ENCODE data around the gene GLP1R. TPM values are rescaled to one million over a fixed set of nuclear protein-coding genes. Genes with fewer than 3 reads are reported as not detected.

Gene GLP1R
- total RNA-seq, 1 experiment from 2014 or later: 0.85 TPM

DNA sequence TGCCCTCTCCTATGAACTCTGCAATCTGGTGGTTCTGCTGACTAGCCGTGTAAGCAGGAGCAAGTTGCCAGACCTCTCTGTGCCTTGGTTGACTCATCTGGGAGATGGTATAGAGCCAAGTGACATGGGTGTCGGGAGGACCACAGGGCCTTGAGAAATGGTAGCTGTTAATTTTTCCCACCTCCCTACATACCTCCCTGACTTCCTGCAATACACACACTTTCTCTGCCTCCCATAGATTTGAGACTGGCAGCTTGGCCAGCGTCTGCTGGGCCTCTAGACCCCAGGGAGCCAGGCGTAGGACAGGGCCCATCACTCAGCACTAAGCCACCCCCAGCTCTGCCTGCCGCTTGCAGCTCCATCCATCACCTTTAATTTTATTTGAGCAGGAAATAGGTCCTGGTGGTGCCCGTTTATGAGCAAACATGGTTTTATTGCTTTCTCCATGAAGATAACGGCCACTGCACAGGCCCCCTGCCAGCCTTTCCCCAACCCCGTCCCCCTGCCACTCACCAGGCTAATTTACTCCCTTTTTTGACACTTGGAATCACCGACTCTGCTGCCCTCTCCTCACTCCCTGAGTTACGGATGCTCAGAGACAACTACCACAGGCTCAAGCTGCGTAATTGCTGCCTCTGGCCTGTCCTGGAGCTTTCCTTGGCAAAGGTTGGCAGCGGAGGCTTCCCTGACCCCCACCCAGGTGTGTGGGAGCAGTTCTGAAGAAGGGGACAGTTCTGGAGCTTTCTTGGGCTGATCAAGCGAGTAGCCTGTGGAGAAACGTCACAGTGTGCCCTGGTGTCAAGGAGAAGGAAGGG, 11.1 kb downstream of the GLP1R start:
- TF ChIP-seq, protein P1, sequence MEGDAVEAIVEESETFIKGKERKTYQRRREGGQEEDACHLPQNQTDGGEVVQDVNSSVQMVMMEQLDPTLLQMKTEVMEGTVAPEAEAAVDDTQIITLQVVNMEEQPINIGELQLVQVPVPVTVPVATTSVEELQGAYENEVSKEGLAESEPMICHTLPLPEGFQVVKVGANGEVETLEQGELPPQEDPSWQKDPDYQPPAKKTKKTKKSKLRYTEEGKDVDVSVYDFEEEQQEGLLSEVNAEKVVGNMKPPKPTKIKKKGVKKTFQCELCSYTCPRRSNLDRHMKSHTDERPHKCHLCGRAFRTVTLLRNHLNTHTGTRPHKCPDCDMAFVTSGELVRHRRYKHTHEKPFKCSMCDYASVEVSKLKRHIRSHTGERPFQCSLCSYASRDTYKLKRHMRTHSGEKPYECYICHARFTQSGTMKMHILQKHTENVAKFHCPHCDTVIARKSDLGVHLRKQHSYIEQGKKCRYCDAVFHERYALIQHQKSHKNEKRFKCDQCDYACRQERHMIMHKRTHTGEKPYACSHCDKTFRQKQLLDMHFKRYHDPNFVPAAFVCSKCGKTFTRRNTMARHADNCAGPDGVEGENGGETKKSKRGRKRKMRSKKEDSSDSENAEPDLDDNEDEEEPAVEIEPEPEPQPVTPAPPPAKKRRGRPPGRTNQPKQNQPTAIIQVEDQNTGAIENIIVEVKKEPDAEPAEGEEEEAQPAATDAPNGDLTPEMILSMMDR (conservative IDR thresholded peaks at IDR 0.05): no peak
- peaks cover 0 to 7% (median 3%) of the 10 kb centered on the region in 3 experiments; a peak in 4 of 7 replicates for H3K36me3 Mint-ChIP-seq (ENCODE audit: insufficient read depth in 1 of 3, low read depth in 3 of 3)
- no CpG with 5 or more reads among the region's 14 CpGs for WGBS (ENCODE audit: extremely low coverage, insufficient read length, low lambda C conversion rate)

More for the DNA sequence above, 11.1 kb downstream of the GLP1R start:
- H3K18ac ChIP-seq (ENCODE audit: insufficient read length, low read depth, low read length): no peak overlapping the region
- no peaks in the 10 kb centered on the region for H3K4me1 ChIP-seq (ENCODE audit: insufficient read depth, low read length)
- H3K9ac ChIP-seq (ENCODE audit: extremely low read depth, insufficient read length, low read length): no peak overlapping the region
- H2BK120ac ChIP-seq (ENCODE audit: low read depth, low read length, poor library complexity, severe bottlenecking): no peak overlapping the region
- no peak overlapping the region for H3T11ph ChIP-seq (ENCODE audit: low read length)
- H2BK12ac ChIP-seq (ENCODE audit: insufficient read length, low read depth, low read length): no peak overlapping the region
- H3K4ac ChIP-seq (ENCODE audit: low read depth, low read length): no peak overlapping the region
- no peak overlapping the region for H2AFZ ChIP-seq (ENCODE audit: low read length)
- H3K23ac ChIP-seq (ENCODE audit: insufficient read length, low read depth, low read length): no peak overlapping the region
- peaks cover 3 to 6% of the 10 kb centered on the region in 2 experiments; a peak in 3 of 4 replicates for H3K4me1 Mint-ChIP-seq
- DNase-seq: no peak
- H4K8ac ChIP-seq (replicated peaks; ENCODE audit: insufficient read length, low read depth, low read length): no peak overlapping the region
- H2BK5ac ChIP-seq (ENCODE audit: insufficient read length, low read length): no peak overlapping the region
- H3K23me2 ChIP-seq (ENCODE audit: insufficient read length, low read depth, low read length, poor library complexity, severe bottlenecking): no peaks in the 10 kb centered on the region
- no peaks in the 10 kb centered on the region for H3K9me3 Mint-ChIP-seq
- H3K27me3 ChIP-seq (ENCODE audit: insufficient read depth, low read length): no peaks in the 10 kb centered on the region
- peaks cover 13% of the 10 kb centered on the region for H3K27me3 Mint-ChIP-seq (ENCODE audit: low read depth)
- no peaks in the 10 kb centered on the region for H3K9me3 ChIP-seq (ENCODE audit: control insufficient read depth, low read depth, low read length)
- no peak overlapping the region for H3K27ac ChIP-seq (ENCODE audit: insufficient read length, low read depth, low read length)
- no peak overlapping the region; a peak in 2 of 7 replicates for H3K27ac Mint-ChIP-seq
- H3K79me2 ChIP-seq (ENCODE audit: insufficient read depth, low read length): no peaks in the 10 kb centered on the region
- no peak overlapping the region for H2BK20ac ChIP-seq (ENCODE audit: low read depth, low read length, poor library complexity, severe bottlenecking)
- H3K14ac ChIP-seq (ENCODE audit: insufficient read depth, low read length): no peak overlapping the region
- H4K91ac ChIP-seq (ENCODE audit: insufficient read length, low read depth, low read length): no peak overlapping the region
- no peak overlapping the region for H2BK15ac ChIP-seq (ENCODE audit: low read depth, low read length)
- no peak overlapping the region for H4K5ac ChIP-seq (ENCODE audit: insufficient read length, low read depth, low read length)
- H4K20me1 ChIP-seq (ENCODE audit: control insufficient read depth, insufficient read depth, insufficient read length): peaks cover 3% of the 10 kb centered on the region
- no peak overlapping the region for H3K56ac ChIP-seq (ENCODE audit: insufficient read length, low read depth, low read length)
- no peaks in the 10 kb centered on the region for H3K79me1 ChIP-seq (ENCODE audit: insufficient read depth, low read depth, low read length, poor library complexity, severe bottlenecking)
- no peak overlapping the region for H2AK5ac ChIP-seq (ENCODE audit: insufficient read length, low read length)
- no peak overlapping the region for H3K4me2 ChIP-seq (ENCODE audit: insufficient read depth, insufficient read length, low read length)
- no peak overlapping the region for H3K4me3 Mint-ChIP-seq
